Measurements from ENCODE around the gene APOBR. TPM values are rescaled to one million over a fixed set of nuclear protein-coding genes. Genes with fewer than 3 reads are reported as not detected.

APOBR gene
- total and polyA plus RNA-seq, 2 of the 13 experiments (the other 11 are each of a cell fraction or from before 2014, with no cell fraction given), result 0.03 TPM; not detected in 1

DNA sequence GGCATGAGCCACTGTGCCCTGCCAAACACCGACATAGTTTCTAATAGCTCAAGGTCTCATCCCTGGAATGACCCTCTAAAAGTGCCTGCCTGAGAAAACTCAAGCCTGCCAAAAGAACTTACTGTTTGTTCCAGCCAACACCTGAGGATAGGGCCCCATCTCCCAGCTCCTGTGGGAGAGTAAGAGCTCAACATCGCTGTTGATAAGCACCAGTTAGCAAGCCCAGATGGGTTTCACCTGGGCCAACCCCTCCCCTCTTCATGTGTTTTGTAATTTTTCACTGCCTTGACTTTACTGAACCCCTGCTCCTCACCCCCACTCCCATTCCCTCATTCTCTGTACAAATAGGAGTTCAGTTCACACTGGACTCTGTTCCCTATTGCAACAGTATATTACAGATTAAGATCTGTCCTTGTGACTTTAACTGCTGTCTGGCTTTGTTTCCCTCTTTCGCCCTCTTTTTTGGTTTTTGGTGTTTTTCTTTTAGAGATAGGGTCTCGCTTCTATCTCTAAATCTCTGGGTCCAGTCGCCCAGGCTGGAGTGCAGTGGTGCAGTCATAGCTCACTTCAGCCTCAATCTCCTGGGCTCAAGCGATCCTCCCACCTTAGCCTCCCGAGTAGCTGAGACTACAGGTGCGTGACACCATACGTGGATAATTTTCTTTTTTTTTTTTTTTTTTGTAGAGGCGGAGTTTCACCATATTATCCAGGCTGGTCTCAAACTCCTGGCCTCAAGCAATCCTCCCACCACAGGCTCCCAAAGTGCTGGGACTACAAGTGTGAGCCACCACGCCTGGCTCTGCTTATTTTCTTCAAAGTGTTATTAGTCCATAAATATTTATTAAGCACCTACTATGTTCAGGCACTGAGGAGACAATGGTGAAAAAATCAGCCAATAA is 32.0 kb downstream of the APOBR start (continued):
- TF ChIP-seq ZBTB34 (CRISPR knock-in tag; IDR thresholded peaks at IDR 0.05), result peak; percentile 98
- TF ChIP-seq, protein P1, sequence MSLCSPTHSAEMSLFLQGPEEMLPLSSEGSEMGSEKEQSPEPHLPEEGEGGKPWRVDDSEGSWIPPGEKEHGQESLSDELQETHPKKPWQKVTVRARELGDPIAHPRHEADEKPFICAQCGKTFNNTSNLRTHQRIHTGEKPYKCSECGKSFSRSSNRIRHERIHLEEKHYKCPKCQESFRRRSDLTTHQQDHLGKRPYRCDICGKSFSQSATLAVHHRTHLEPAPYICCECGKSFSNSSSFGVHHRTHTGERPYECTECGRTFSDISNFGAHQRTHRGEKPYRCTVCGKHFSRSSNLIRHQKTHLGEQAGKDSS (CRISPR knock-in tag; IDR thresholded peaks at IDR 0.05; ENCODE audit: borderline replicate concordance, low read depth), result peak; percentile 77
- peak; percentile 15; the same call in 1 of the 2 replicates for TF ChIP-seq FOSL1 (CRISPR knock-in tag; IDR thresholded peaks at IDR 0.05; ENCODE audit: borderline replicate concordance)
- TF ChIP-seq NCOR1 (IDR thresholded peaks at IDR 0.05; ENCODE audit: borderline replicate concordance, low read length), result peak; percentile 99
- TF ChIP-seq MAF1 (CRISPR knock-in tag; IDR thresholded peaks at IDR 0.05; ENCODE audit: borderline replicate concordance), result peak; percentile 24; the same call in 1 of the 2 replicates
- 0 out of 2 replicates have a peak, but pooled peaks have one; percentile 77 for TF ChIP-seq ZNF383 (CRISPR knock-in tag; IDR thresholded peaks at IDR 0.05; ENCODE audit: borderline replicate concordance)
- TF ChIP-seq KDM1A (CRISPR knock-in tag; IDR thresholded peaks at IDR 0.05), result peak; percentile 72; the same call in 1 of the 2 replicates
- TF ChIP-seq ZNF782 (CRISPR knock-in tag; IDR thresholded peaks at IDR 0.05; ENCODE audit: borderline replicate concordance), result no peak
- no peak for TF ChIP-seq CENPX (CRISPR knock-in tag; IDR thresholded peaks at IDR 0.05)
- peak; percentile 98 for TF ChIP-seq TFE3 (CRISPR knock-in tag; IDR thresholded peaks at IDR 0.05)
- TF ChIP-seq DRAP1 (CRISPR knock-in tag; IDR thresholded peaks at IDR 0.05), result peak; percentile 75
- TF ChIP-seq BRCA1 (CRISPR knock-in tag; IDR thresholded peaks at IDR 0.05), result 0 out of 2 replicates have a peak, but pooled peaks have one; percentile 34
- TF ChIP-seq ZNF879 (CRISPR knock-in tag; IDR thresholded peaks at IDR 0.05), result no peak
- peak; percentile 86 for TF ChIP-seq ZNF792 (CRISPR knock-in tag; IDR thresholded peaks at IDR 0.05)
- peak; percentile 73 for TF ChIP-seq GFI1 (CRISPR knock-in tag; IDR thresholded peaks at IDR 0.05; ENCODE audit: borderline replicate concordance)
- TF ChIP-seq ARNTL (CRISPR knock-in tag; IDR thresholded peaks at IDR 0.05), result peak; percentile 68
- peak; percentile 89 for TF ChIP-seq SPEN (CRISPR knock-in tag; IDR thresholded peaks at IDR 0.05; ENCODE audit: low read depth)
- TF ChIP-seq GATA4 (IDR thresholded peaks at IDR 0.05; ENCODE audit: borderline replicate concordance, low read depth), result peak; percentile 94
- no peak; the same call in 1 of the 2 replicates for TF ChIP-seq ZNF225 (CRISPR knock-in tag; IDR thresholded peaks at IDR 0.05)
- TF ChIP-seq, protein P2, sequence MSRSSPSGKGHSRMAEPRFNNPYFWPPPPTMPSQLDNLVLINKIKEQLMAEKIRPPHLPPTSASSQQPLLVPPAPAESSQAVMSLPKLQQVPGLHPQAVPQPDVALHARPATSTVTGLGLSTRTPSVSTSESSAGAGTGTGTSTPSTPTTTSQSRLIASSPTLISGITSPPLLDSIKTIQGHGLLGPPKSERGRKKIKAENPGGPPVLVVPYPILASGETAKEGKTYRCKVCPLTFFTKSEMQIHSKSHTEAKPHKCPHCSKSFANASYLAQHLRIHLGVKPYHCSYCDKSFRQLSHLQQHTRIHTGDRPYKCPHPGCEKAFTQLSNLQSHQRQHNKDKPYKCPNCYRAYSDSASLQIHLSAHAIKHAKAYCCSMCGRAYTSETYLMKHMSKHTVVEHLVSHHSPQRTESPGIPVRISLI (CRISPR knock-in tag; IDR thresholded peaks at IDR 0.05; ENCODE audit: borderline replicate concordance), result peak; percentile 92
- TF ChIP-seq SNAPC2 (CRISPR knock-in tag; IDR thresholded peaks at IDR 0.05), result peak; percentile 93; the same call in 1 of the 2 replicates
- TF ChIP-seq SIX4 (CRISPR knock-in tag; IDR thresholded peaks at IDR 0.05), result peak; percentile 82; the same call in 1 of the 2 replicates
- peak; percentile 87 for TF ChIP-seq CREM (IDR thresholded peaks at IDR 0.05)
- TF ChIP-seq CREM (CRISPR knock-in tag; IDR thresholded peaks at IDR 0.05), result no peak
- peak; percentile 90 for TF ChIP-seq MTA1 (CRISPR knock-in tag; IDR thresholded peaks at IDR 0.05; ENCODE audit: borderline replicate concordance)
- peak; percentile 97 for TF ChIP-seq MIXL1 (CRISPR knock-in tag; IDR thresholded peaks at IDR 0.05)

Measured in HepG2 (cell line).